SK-N-MC (cell line): Measurements from ENCODE around the gene ANTXR2.

Experiments used
- EZH2 ChIP-seq: fragments of 200-600 bp; sonication (generic); IDR thresholded peaks from one replicate; pipeline ENCODE4 v1.6.1; 2017; ENCODE audit warnings: antibody characterized with exemption
- FOXP2 ChIP-seq: optimal IDR thresholded peaks from 2 replicates; pipeline ENCODE3; 2011; ENCODE audit warnings: mild to moderate bottlenecking, moderate library complexity; ENCODE audit not compliant: insufficient read depth; ENCODE audit errors: extremely low read length, control extremely low read depth
- POLR2AphosphoS5 ChIP-seq: IDR thresholded peaks from 2 replicates; pipeline ENCODE4 v1.6.1; 2012; ENCODE audit warnings: mild to moderate bottlenecking, low read depth, low read length, borderline replicate concordance

DNA sequence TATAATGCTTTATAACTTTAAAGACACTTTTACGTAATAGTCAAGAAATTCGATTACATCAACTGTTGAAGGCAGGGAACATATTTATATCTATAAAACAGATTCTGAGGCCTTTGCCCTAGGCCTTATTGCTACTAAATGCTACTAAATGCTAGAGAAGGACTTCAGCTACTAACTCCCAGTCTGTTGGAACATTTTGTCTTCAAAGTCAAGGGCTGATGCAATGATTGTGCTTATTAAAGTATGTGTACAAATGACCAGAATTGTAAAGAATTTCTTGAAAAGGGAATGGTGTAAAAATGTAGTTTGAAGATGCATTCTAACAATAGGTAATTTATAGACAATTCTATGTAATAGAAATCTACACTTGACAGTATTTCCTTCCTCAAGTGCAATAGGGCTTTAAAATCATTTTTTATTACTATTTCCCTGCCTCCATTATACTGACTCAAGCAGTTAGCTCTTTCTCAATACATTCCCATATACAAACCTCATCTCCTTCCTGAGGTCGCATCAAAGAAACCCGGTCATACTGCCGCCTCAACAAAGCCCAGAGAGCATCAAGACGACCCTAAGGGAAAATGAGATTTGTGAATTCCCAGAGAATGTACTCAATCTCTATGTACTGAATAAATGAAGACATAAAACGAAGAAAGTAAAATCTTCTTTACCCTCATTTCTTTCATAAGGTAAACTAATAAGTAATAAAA, 95.7 kb downstream of the ANTXR2 start:
- TF ChIP-seq EZH2 (no peak), POLR2AphosphoS5 (no peak), FOXP2 (no peak)
